ENCODE measurements around the gene NOCT. TPM values are rescaled to one million over a fixed set of nuclear protein-coding genes. Genes with fewer than 3 reads are reported as not detected.

The NOCT gene
- total RNA-seq, 1 experiment from 2014 or later: 20.4 TPM

DNA sequence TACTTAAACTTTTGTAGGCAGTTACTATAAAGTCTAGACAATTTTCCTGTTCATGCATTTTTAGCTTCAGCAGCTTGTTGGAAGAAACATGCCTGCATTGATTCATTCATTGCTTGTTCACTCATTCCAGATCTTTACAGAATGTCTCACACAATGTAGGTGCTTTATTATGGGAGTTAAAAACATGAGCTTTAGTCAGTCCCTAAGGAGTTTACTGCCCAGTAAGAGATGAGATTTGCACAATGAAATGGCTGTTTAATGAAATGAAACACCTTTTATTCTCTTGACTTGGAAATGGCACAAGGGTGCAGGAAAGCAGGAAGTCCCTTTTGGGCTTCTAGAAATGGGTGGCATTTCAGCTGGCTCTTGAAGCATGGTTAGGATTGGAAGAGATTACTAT lies 2.9 kb downstream of the NOCT start:
- ChIA-PET CTCF (interaction anchor here (0.6 to 4.8 kb wide), 2 partner anchors 9 to 12 kb away, joined by 4 to 29 read pairs; no protein-coding TSS in a partner anchor), POLR2A (interaction anchor here (0.9 kb wide), 1 partner anchor 60 kb away, joined by 5 read pairs; no protein-coding TSS in a partner anchor), RAD21 (ENCODE audit: low non-redundant PET in 1 of 2, low total read pairs in 2 of 2, uncharacterized antibody in 2 of 2, unreplicated experiment in 2 of 2) (no interaction called here)
- Histone ChIP-seq H2AFZ (ENCODE audit: low read depth, low read length, poor library complexity, severe bottlenecking) (no peak overlapping the region), H3K4me2 (ENCODE audit: low read length) (peak overlapping the region; percentile 81; the same call in 1 of the 2 replicates), H3K4me1 (ENCODE audit: control insufficient read depth in 1 of 2, insufficient read depth in 2 of 2, low read length in 2 of 2) (peaks cover 20 to 52% of the 10 kb centered on the region in 2 experiments), H3K36me3 (ENCODE audit: control insufficient read depth in 1 of 2, insufficient read depth in 2 of 2, low read length in 2 of 2) (peaks cover 5 to 20% of the 10 kb centered on the region in 2 experiments; a peak in 2 of 4 replicates), H3K27me3 (ENCODE audit: insufficient read depth, low read length) (no peaks in the 10 kb centered on the region), H3K9me2 (ENCODE audit: insufficient read depth) (no peaks in the 10 kb centered on the region), H3K9me3 (ENCODE audit: control insufficient read depth in 1 of 2, insufficient read depth in 1 of 2, low read depth in 1 of 2, low read length in 2 of 2) (no peaks in the 10 kb centered on the region), H3K27ac (ENCODE audit: low read depth, low read length) (no peak overlapping the region), H3K9ac (ENCODE audit: low read length) (no peak overlapping the region), H4K20me1 (ENCODE audit: insufficient read depth) (peaks cover 12% of the 10 kb centered on the region; the same call in 1 of the 2 replicates), H3K4me3 (replicated peaks in 1 of 2; ENCODE audit: low read depth in 1 of 2, low read length in 2 of 2) (no peak overlapping the region), H3K79me2 (ENCODE audit: insufficient read depth, low read length) (peaks cover 77% of the 10 kb centered on the region)
- TSS peak; percentile 36 for BruUV-seq (replicated peaks)
- no peak for ATAC-seq
- TF ChIP-seq SRF (IDR thresholded peaks at IDR 0.05; ENCODE audit: low read depth) (no peak), EZH2 (IDR thresholded peaks at IDR 0.05) (no peak), CBX3 (IDR thresholded peaks at IDR 0.05; ENCODE audit: low read depth) (no peak), RAD21 (IDR thresholded peaks at IDR 0.05; ENCODE audit: low read depth) (no peak), CEBPB (IDR thresholded peaks at IDR 0.05; ENCODE audit: low read depth) (no peak), YY1 (IDR thresholded peaks at IDR 0.05; ENCODE audit: extremely low read depth, insufficient replicate concordance, low read depth, low read length) (no peak), EGR1 (IDR thresholded peaks at IDR 0.05; ENCODE audit: low read depth) (0 out of 2 replicates have a peak, but pooled peaks have one; percentile 9)
- intact Hi-C loops (cut with micrococcal nuclease): loop anchor here (5.0 kb wide), 2 partner anchors 159 to 284 kb away; partner anchors contain the start of genes ELF2, NAA15 and NDUFC1
- no peak for DNase-seq (ENCODE audit: low read depth, low spot score)

DNA sequence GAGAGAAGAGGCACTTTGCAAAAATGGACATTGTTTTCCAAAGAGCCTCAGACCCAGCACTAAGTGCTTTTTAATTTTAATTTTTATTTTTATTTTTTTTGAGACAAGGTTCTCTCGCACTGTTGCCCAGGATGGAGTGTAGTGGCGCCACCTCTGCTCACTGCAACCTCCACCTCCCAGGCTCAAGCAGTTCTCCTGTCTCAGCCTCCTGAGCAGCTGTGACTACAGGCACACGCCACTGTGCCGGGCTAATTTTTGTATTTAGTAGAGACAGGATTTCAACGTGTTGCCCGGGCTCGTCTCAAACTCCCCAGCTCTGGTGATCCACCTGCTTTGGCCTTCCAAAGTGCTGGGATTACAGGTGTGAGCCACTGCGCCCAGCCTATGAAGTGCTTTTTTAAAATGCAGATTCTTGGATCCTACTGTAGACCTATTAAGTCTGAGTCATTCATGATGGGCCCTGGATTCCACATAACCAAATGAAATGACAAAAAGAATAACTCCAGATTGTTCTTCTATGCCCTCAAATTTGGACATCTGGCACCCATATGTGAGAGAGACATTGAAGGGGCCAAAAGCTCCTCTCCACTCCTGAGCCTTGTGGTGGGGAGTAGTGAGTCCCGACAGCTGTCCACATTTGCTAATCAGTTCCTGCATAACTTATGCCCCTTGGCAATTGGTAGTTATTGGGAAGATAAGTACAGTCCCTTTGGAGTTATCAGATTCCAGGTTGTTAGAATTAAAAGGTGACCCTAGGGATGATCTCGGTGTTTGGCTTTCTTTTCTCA lies 3.6 kb downstream of the NOCT start:
- ChIA-PET CTCF (interaction anchor here (4.8 kb wide), 1 partner anchor 11 kb away, joined by 29 read pairs; no protein-coding TSS in a partner anchor), RAD21 (ENCODE audit: low non-redundant PET in 1 of 2, low total read pairs in 2 of 2, uncharacterized antibody in 2 of 2, unreplicated experiment in 2 of 2) (no interaction called here), POLR2A (no interaction called here)
- peaks cover 12% of the 10 kb centered on the region; the same call in 1 of the 2 replicates for H4K20me1 ChIP-seq (ENCODE audit: insufficient read depth)
- H2AFZ ChIP-seq (ENCODE audit: low read depth, low read length, poor library complexity, severe bottlenecking): no peak overlapping the region
- H3K27ac ChIP-seq (ENCODE audit: low read depth, low read length): no peak overlapping the region
- peak overlapping the region; percentile 81; the same call in 1 of the 2 replicates for H3K4me2 ChIP-seq (ENCODE audit: low read length)
- H3K9ac ChIP-seq (ENCODE audit: low read length): no peak overlapping the region
- TF ChIP-seq ZNF274 (IDR thresholded peaks at IDR 0.05; ENCODE audit: low read depth, low read length): no peak
- no peak for TF ChIP-seq TCF7L2 (IDR thresholded peaks at IDR 0.05; ENCODE audit: borderline replicate concordance, extremely low read depth, insufficient read depth, insufficient read length)
- TF ChIP-seq ELF1 (IDR thresholded peaks at IDR 0.05; ENCODE audit: borderline replicate concordance, low read depth): no peak
- TF ChIP-seq EZH2 (IDR thresholded peaks at IDR 0.05): no peak
- no peak for TF ChIP-seq CEBPB (IDR thresholded peaks at IDR 0.05; ENCODE audit: low read depth)
- no peak for TF ChIP-seq SIN3A (IDR thresholded peaks at IDR 0.05; ENCODE audit: low read depth)
- H3K27me3 ChIP-seq (ENCODE audit: insufficient read depth, low read length): no peaks in the 10 kb centered on the region
- ATAC-seq: no peak
- H3K9me3 ChIP-seq (ENCODE audit: control insufficient read depth in 1 of 2, insufficient read depth in 1 of 2, low read depth in 1 of 2, low read length in 2 of 2): no peaks in the 10 kb centered on the region
- intact Hi-C loops (cut with micrococcal nuclease): loop anchor here (5.0 kb wide), 2 partner anchors 158 to 283 kb away; partner anchors contain the start of genes ELF2, NAA15 and NDUFC1
- H3K9me2 ChIP-seq (ENCODE audit: insufficient read depth): no peaks in the 10 kb centered on the region
- BruUV-seq (replicated peaks): no TSS peak
- peaks cover 84% of the 10 kb centered on the region for H3K79me2 ChIP-seq (ENCODE audit: insufficient read depth, low read length)
- H3K4me1 ChIP-seq (ENCODE audit: control insufficient read depth in 1 of 2, insufficient read depth in 2 of 2, low read length in 2 of 2): peaks cover 14 to 45% of the 10 kb centered on the region in 2 experiments
- DNase-seq (ENCODE audit: low read depth, low spot score): no peak
- H3K36me3 ChIP-seq (ENCODE audit: control insufficient read depth in 1 of 2, insufficient read depth in 2 of 2, low read length in 2 of 2): peaks cover 5 to 20% of the 10 kb centered on the region in 2 experiments; a peak in 2 of 4 replicates
- no peak overlapping the region for H3K4me3 ChIP-seq (replicated peaks in 1 of 2; ENCODE audit: low read depth in 1 of 2, low read length in 2 of 2)

Data from HCT116 (cell line).